Hepatocyte (in vitro differentiated cells): ENCODE data around the gene SLC1A1. TPM values are rescaled to one million over a fixed set of nuclear protein-coding genes. Genes with fewer than 3 reads are reported as not detected.
A peak's percentile ranks its signal among the peaks of the same experiment; 100 is the strongest.

Experiments
- DNase-seq: peaks from one replicate; pipeline ENCODE4 v3.0.0-alpha.2; 2016; ENCODE audit warnings: low spot score
- H2AFZ ChIP-seq: fragments of 200-600 bp; sonication (generic); 2 replicates; pipeline ENCODE4 v1.6.0; 2016; ENCODE audit warnings: antibody characterized with exemption, mild to moderate bottlenecking
- H3K27ac ChIP-seq: fragments of 200-600 bp; sonication (generic); 2 replicates; pipeline ENCODE4 v1.5.1; 2016; ENCODE audit warnings: mild to moderate bottlenecking
- H3K27me3 ChIP-seq: fragments of 200-600 bp; sonication (generic); 2 replicates; pipeline ENCODE4 v1.6.1; 2016
- H3K36me3 ChIP-seq: fragments of 200-600 bp; sonication (generic); replicated peaks from 2 replicates; pipeline ENCODE4 v1.5.1; 2016; ENCODE audit warnings: low read depth; ENCODE audit not compliant: insufficient read depth
- H3K4me1 ChIP-seq: fragments of 200-600 bp; sonication (generic); 2 replicates; pipeline ENCODE4 v1.5.1; 2016; ENCODE audit warnings: mild to moderate bottlenecking, moderate library complexity; ENCODE audit not compliant: insufficient read depth
- H3K4me2 ChIP-seq: fragments of 200-600 bp; sonication (generic); 2 replicates; pipeline ENCODE4 v1.6.0; 2016
- H3K4me3 ChIP-seq: fragments of 200-600 bp; sonication (generic); 2 replicates; pipeline ENCODE4 v1.5.1; 2016; ENCODE audit warnings: mild to moderate bottlenecking
- H3K79me2 ChIP-seq: fragments of 200-600 bp; sonication (generic); 2 replicates; pipeline ENCODE4 v1.6.0; 2017; ENCODE audit warnings: mild to moderate bottlenecking
- H3K9me2 ChIP-seq: fragments of 200-600 bp; sonication (generic); replicated peaks from 2 replicates; pipeline ENCODE4 v1.6.0; 2017; ENCODE audit warnings: mild to moderate bottlenecking; ENCODE audit not compliant: insufficient read depth
- H3K9me3 ChIP-seq: fragments of 200-600 bp; sonication (generic); 2 replicates; pipeline ENCODE4 v1.5.1; 2016; ENCODE audit warnings: low read depth, mild to moderate bottlenecking
- H4K20me1 ChIP-seq: fragments of 200-600 bp; sonication (generic); 2 replicates; pipeline ENCODE4 v1.6.0; 2016; ENCODE audit warnings: mild to moderate bottlenecking; ENCODE audit not compliant: insufficient read depth, poor library complexity, severe bottlenecking
- CTCF ChIP-seq: fragments of 200-600 bp; sonication (generic); IDR thresholded peaks from 2 replicates; pipeline ENCODE4 v1.5.1; 2016; ENCODE audit warnings: antibody characterized with exemption, mild to moderate bottlenecking; ENCODE audit not compliant: poor library complexity
- EZH2 ChIP-seq: fragments of 200-600 bp; sonication (generic); IDR thresholded peaks from 2 replicates; pipeline ENCODE4 v1.6.1; 2016; ENCODE audit warnings: antibody characterized with exemption, mild to moderate bottlenecking, borderline replicate concordance
- EZH2phosphoT487 ChIP-seq: fragments of 200-600 bp; sonication (generic); IDR thresholded peaks from one replicate; pipeline ENCODE4 v1.6.1; 2018; ENCODE audit warnings: antibody characterized with exemption, mild to moderate bottlenecking, low read depth, moderate library complexity; ENCODE audit not compliant: unreplicated experiment, severe bottlenecking
- WGBS: methylation state at CpG from one replicate; pipeline ENCODE4 v1.1.6; 2016; ENCODE audit warnings: low lambda C conversion rate; ENCODE audit errors: missing lambda C conversion rate; 5-methylcytosine and 5-hydroxymethylcytosine counted together
- polyA plus RNA-seq: library from polyadenylated mRNA; unstranded; fragments of >200 nt; fragmentation: Nextera tagmentation; extraction: Ambion mirVana; gene quantifications from 2 replicates; pipeline ENCODE4 v1.2.1, GENCODE V29; 2016
- total RNA-seq: library from RNA; depleted of rRNA; stranded (reverse); fragments of >200 nt; gene quantifications from 2 replicates; pipeline ENCODE4 v1.2.3, GENCODE V29; 2014

The SLC1A1 gene
- total RNA-seq (50.7 and 52.9 TPM in 2 replicates), polyA plus RNA-seq (27.7 and 36.1 TPM in 2 replicates)

DNA sequence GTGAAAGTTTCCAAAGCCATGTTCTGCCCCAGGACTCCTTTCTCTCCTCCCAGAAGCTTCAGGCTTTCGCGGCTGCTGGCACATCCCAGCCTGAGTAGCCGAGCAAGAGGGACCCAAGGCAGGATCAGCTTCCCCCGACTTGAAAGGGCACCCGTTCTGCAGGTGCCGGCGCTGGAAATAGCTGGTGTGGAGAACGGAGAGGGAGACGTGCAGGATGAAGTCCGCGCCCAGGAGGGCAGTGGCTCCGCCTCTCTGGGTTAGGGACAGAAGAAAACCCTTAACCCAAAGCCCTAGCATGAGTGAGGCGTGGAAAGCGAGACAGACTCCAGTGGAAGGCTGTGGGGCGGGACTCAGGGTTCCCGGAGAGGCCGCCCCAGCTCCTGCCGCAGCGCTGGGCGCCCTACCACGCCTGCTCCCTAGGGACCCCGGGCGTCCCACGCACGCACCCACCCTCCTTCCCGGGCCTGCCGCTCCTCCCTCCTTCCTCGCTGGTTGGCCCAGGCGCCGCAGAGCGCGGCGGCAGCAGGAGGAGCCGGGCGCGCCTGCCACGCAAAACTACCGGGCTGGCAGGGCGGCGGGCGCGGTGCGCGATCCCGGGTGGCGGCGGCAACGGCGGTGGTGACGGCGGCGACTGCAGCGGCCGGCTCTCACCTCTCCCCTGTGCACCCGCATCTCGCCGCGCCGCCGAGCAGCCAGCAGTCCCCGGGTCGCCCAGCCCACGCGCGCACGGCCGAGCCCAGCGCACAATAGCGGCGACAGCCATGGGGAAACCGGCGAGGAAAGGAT, at the start of gene SLC1A1:
TSS of gene SLC1A1 (plus strand) at position 550 of the 786 bp plus-strand sequence. CDS start at position 762, 212 bp downstream.
- Histone ChIP-seq H3K4me2 (peak within 1 kb of the TSS; percentile 77), H3K9me3 (no peaks in the 10 kb centered on the region), H2AFZ (peak within 1 kb of the TSS; percentile 86), H3K9me2 (no peaks in the 10 kb centered on the region), H3K27ac (peak within 1 kb of the TSS; percentile 72), H3K36me3 (no peaks in the 10 kb centered on the region), H3K4me3 (peak within 1 kb of the TSS; percentile 72), H4K20me1 (no peaks in the 10 kb centered on the region), H3K4me1 (peaks cover 5% of the 10 kb centered on the region), H3K79me2 (peaks cover 27% of the 10 kb centered on the region), H3K27me3 (no peaks in the 10 kb centered on the region)
- DNase-seq: peak; percentile 77
- 1% methylated on average over 50 of the region's 72 CpGs for WGBS
- TF ChIP-seq EZH2phosphoT487 (no peak), CTCF (no peak), EZH2 (no peak)

- Histone ChIP-seq H3K9me3 (no peaks in the 10 kb centered on the region), H3K27me3 (no peaks in the 10 kb centered on the region), H4K20me1 (no peaks in the 10 kb centered on the region), H3K27ac (no peak overlapping the region), H3K4me1 (no peaks in the 10 kb centered on the region), H2AFZ (no peak overlapping the region), H3K36me3 (no peaks in the 10 kb centered on the region), H3K4me2 (no peak overlapping the region), H3K9me2 (no peaks in the 10 kb centered on the region), H3K79me2 (no peaks in the 10 kb centered on the region), H3K4me3 (no peak overlapping the region)
- WGBS: 79% methylated on average over 3 of the region's 3 CpGs
- TF ChIP-seq EZH2 (no peak), CTCF (no peak), EZH2phosphoT487 (no peak)
- DNase-seq: no peak
Measured at GRCh38 chr9:4442806-4443205, 47.5 kb upstream of the SLC1A1 start.

DNA sequence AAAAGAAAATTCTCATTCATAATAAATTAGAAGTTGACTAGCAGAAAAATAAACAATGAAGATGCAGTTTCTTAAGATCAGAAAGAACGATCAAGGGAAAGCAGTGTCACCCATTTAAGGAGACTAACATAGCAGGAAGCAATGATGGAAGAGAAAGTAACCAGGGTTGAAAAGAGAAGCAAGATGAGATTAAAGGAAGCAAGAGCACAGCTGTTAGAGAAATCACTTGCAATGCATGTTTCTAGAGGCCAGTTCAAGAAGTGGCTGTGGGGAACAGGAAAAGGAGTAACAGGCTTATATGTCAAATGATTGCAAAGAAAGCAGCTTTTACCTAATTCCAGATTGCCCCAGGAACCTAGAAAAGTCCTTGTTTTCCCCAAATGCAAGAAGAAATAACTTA, 46.8 kb upstream of the SLC1A1 start:
- Histone ChIP-seq H3K27me3 (no peaks in the 10 kb centered on the region), H3K4me3 (no peak overlapping the region), H4K20me1 (no peaks in the 10 kb centered on the region), H3K9me3 (no peaks in the 10 kb centered on the region), H3K4me1 (no peaks in the 10 kb centered on the region), H3K4me2 (no peak overlapping the region), H2AFZ (no peak overlapping the region), H3K27ac (no peak overlapping the region), H3K36me3 (no peaks in the 10 kb centered on the region), H3K79me2 (no peaks in the 10 kb centered on the region), H3K9me2 (no peaks in the 10 kb centered on the region)
- DNase-seq: no peak
- TF ChIP-seq CTCF: no peak
- no peak for TF ChIP-seq EZH2
- TF ChIP-seq EZH2phosphoT487: no peak
- WGBS: 100% methylated on average over 1 of the region's 1 CpG
